Sigmoid colon (tissue), 4 donors: ENCODE measurements around the gene OTUD3.

Experiments used
- POLR2A ChIP-seq, 2 donors: fragments of 450-650 bp; IDR thresholded peaks; one replicate each; pipeline ENCODE4 v1.6.1; 2016; ENCODE audit warnings: antibody characterized with exemption in 2 of 2, mild to moderate bottlenecking in 2 of 2, moderate library complexity in 2 of 2
- POLR2AphosphoS5 ChIP-seq, 4 donors: sonication (generic); formaldehyde crosslinking; IDR thresholded peaks; one replicate each; pipeline ENCODE4 v1.6.1; 2017; ENCODE audit warnings: antibody characterized with exemption in 4 of 4
- TF ChIP-seq, protein P1 (sequence below), 4 experiments: fragments of 450-650 bp in 3 of 4; fragments of 200-600 bp in 1 of 4; IDR thresholded peaks; one replicate each; pipeline ENCODE4 v1.5.1; 2016 to 2019; ENCODE audit warnings: antibody characterized with exemption in 4 of 4, mild to moderate bottlenecking in 3 of 4, moderate library complexity in 2 of 4

DNA sequence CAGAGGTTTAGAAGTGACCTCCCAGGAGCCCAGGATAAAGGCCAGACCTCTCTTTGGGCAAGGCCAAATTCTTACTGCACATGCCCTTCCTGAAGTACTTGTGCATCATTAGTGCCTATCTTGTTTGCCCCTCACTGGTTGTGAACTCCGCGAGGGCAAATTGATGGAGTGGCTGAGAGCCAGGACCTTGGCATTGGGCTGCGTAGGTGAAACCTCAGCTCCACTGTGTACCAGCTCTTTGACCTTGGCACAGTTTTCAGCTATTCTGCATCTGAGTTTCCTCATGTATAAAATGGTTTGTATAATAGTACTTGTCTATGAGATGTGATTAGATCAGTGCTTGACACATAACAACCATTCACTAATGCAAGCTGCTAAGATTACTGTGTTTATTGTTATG is 11.5 kb downstream of the OTUD3 start:
- TF ChIP-seq POLR2A (IDR thresholded peaks at IDR 0.05) (no peak), POLR2AphosphoS5 (IDR thresholded peaks at IDR 0.05) (no peak)
- TF ChIP-seq, protein P1, sequence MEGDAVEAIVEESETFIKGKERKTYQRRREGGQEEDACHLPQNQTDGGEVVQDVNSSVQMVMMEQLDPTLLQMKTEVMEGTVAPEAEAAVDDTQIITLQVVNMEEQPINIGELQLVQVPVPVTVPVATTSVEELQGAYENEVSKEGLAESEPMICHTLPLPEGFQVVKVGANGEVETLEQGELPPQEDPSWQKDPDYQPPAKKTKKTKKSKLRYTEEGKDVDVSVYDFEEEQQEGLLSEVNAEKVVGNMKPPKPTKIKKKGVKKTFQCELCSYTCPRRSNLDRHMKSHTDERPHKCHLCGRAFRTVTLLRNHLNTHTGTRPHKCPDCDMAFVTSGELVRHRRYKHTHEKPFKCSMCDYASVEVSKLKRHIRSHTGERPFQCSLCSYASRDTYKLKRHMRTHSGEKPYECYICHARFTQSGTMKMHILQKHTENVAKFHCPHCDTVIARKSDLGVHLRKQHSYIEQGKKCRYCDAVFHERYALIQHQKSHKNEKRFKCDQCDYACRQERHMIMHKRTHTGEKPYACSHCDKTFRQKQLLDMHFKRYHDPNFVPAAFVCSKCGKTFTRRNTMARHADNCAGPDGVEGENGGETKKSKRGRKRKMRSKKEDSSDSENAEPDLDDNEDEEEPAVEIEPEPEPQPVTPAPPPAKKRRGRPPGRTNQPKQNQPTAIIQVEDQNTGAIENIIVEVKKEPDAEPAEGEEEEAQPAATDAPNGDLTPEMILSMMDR (IDR thresholded peaks at IDR 0.05), result no peak
